Smooth muscle cell (in vitro differentiated cells): Measurements from ENCODE around the gene DALRD3. TPM values are rescaled to one million over a fixed set of nuclear protein-coding genes. Genes with fewer than 3 reads are reported as not detected.

Source experiments
- DNase-seq: peaks from one replicate; lab custom pipeline; 2025; ENCODE audit not compliant: unreplicated experiment; lab: John Stamatoyannopoulos, UW
- H2AFZ ChIP-seq: fragments of 200-600 bp; sonication (generic); 2 replicates; pipeline ENCODE4 v1.6.0; 2016; ENCODE audit warnings: antibody characterized with exemption, low read depth, mild to moderate bottlenecking
- H3F3A ChIP-seq: fragments of 200-600 bp; sonication (generic); 2 replicates; pipeline ENCODE4 v1.6.0; 2017; ENCODE audit warnings: antibody characterized with exemption, low read depth
- H3K27ac ChIP-seq: fragments of 200-600 bp; sonication (generic); 2 replicates; pipeline ENCODE4 v1.5.1; 2016; ENCODE audit warnings: low read depth, mild to moderate bottlenecking
- H3K27me3 ChIP-seq: fragments of 200-600 bp; sonication (generic); 2 replicates; pipeline ENCODE4 v1.6.1; 2016; ENCODE audit warnings: low read depth, mild to moderate bottlenecking
- H3K36me3 ChIP-seq: fragments of 200-600 bp; sonication (generic); 2 replicates; pipeline ENCODE4 v1.5.1; 2016; ENCODE audit warnings: low read depth
- H3K4me1 ChIP-seq: fragments of 200-600 bp; sonication (generic); 2 replicates; pipeline ENCODE4 v1.5.1; 2016; ENCODE audit warnings: low read depth
- H3K4me2 ChIP-seq: fragments of 200-600 bp; sonication (generic); 2 replicates; pipeline ENCODE4 v1.6.0; 2016; ENCODE audit warnings: mild to moderate bottlenecking
- H3K4me3 ChIP-seq: fragments of 200-600 bp; sonication (generic); 2 replicates; pipeline ENCODE4 v1.5.1; 2016; ENCODE audit warnings: mild to moderate bottlenecking
- H3K79me2 ChIP-seq: fragments of 200-600 bp; sonication (generic); 2 replicates; pipeline ENCODE4 v1.6.0; 2016; ENCODE audit warnings: low read depth, mild to moderate bottlenecking
- H3K9ac ChIP-seq: fragments of 200-600 bp; sonication (generic); 2 replicates; pipeline ENCODE4 v1.6.0; 2016; ENCODE audit warnings: low read depth
- H3K9me3 ChIP-seq: fragments of 200-600 bp; sonication (generic); replicated peaks from 2 replicates; pipeline ENCODE4 v1.5.1; 2016; ENCODE audit warnings: low read depth
- H4K20me1 ChIP-seq: fragments of 200-600 bp; sonication (generic); 2 replicates; pipeline ENCODE4 v1.6.0; 2016; ENCODE audit warnings: low read depth
- CTCF ChIP-seq: fragments of 200-600 bp; sonication (generic); IDR thresholded peaks from 2 replicates; pipeline ENCODE4 v1.5.1; 2017; ENCODE audit warnings: borderline replicate concordance, mild to moderate bottlenecking, antibody characterized with exemption; ENCODE audit not compliant: insufficient read depth, poor library complexity, severe bottlenecking
- WGBS: methylation state at CpG from one replicate; pipeline ENCODE4 v1.1.7; 2016; ENCODE audit warnings: low lambda C conversion rate; 5-methylcytosine and 5-hydroxymethylcytosine counted together
- polyA plus RNA-seq: library from polyadenylated mRNA; unstranded; fragments of >200 nt; fragmentation: Nextera tagmentation; extraction: Ambion mirVana; gene quantifications from 2 replicates; pipeline ENCODE4 v1.2.1, GENCODE V29; 2016
- total RNA-seq: library from RNA; depleted of rRNA; stranded (reverse); fragments of >200 nt; gene quantifications from 2 replicates; pipeline ENCODE4 v1.2.3, GENCODE V29; 2014

Gene DALRD3
- total and polyA plus RNA-seq, 2 experiments from 2014 or later, result 35.6 to 39.0 TPM

DNA sequence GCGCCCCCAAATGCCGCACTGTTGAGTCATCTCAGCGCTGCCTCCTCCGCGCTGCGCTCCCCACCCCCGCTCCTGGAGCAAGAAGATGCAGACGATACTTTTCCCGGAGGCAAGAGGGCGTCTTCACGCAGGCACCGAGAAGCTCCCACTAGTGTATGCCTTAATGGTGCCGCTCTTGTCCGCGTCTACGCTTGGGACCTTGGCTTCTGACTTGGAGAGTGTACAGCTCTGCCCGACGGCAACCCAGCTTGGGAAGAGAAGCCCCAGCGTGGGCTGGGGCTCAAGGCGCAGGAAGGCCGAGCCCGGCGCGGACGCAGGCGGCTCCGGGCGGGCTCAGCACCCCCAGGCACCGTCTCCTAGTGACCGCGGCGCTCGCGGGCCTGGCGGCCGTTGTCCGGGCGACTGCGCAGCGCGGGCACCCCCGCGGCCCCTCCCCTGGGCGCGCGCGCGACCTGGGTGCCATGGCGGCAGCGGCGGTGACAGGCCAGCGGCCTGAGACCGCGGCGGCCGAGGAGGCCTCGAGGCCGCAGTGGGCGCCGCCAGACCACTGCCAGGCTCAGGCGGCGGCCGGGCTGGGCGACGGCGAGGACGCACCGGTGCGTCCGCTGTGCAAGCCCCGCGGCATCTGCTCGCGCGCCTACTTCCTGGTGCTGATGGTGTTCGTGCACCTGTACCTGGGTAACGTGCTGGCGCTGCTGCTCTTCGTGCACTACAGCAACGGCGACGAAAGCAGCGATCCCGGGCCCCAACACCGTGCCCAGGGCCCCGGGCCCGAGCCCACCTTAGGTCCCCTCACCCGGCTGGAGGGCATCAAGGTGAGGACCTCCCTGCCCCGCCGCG lies 28.4 kb downstream of the DALRD3 start, which contains the start of gene P4HTM:
Gene P4HTM (plus strand): TSS at position 446 of the 840 bp plus-strand sequence. CDS start 16 bp downstream, at position 462.
- H2AFZ ChIP-seq, result peak within 1 kb of the TSS; percentile 92
- peak; percentile 72 for DNase-seq
- no peak for TF ChIP-seq CTCF
- no peaks in the 10 kb centered on the region for H3K27me3 ChIP-seq
- peak within 1 kb of the TSS; percentile 80 for H3K4me3 ChIP-seq
- peaks cover 3% of the 10 kb centered on the region for H3F3A ChIP-seq
- no peaks in the 10 kb centered on the region for H4K20me1 ChIP-seq
- H3K9ac ChIP-seq, result peak within 1 kb of the TSS; percentile 85
- peaks cover 16% of the 10 kb centered on the region for H3K4me1 ChIP-seq
- WGBS, result under 1% methylated on average over 80 of the region's 91 CpGs
- H3K4me2 ChIP-seq, result peak within 1 kb of the TSS; percentile 94
- H3K36me3 ChIP-seq, result no peaks in the 10 kb centered on the region
- peaks cover 20% of the 10 kb centered on the region for H3K79me2 ChIP-seq
- H3K9me3 ChIP-seq, result no peaks in the 10 kb centered on the region
- peak within 1 kb of the TSS; percentile 94 for H3K27ac ChIP-seq

DNA sequence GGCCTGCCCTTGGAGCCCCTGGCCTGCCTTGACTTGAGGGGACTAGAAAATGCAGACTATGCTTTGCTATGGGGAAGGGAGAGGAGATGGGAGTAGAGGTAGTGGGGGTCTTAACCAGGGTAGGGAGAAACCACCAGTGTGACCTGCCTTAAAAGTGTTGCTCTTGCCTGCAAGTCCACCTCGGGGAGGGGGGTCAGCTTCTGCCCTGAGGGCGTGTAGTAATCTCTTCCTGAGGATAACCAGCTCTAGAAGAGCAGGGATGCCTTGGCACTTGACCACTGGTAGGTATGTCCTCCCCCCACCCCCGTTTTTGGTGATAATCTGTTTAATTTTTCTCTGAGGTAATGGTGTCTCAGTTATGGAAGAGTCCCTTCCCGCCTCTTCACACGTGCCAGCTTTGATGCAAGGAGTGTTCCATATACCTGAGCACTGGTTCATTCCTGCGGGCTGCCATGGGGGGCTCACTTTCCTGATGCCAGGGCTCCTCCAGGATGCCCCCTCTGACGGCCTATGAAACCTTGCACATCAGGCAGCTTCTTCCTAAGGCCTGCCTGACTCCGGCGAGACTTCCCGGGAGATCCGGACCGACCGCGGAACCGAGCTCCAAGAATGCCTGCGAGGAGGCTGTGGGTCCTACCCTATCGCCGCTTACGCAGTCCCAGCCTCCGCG lies 29.1 kb downstream of the DALRD3 start:
- peak overlapping the region; percentile 80 for H3K4me3 ChIP-seq
- H3K36me3 ChIP-seq, result no peaks in the 10 kb centered on the region
- no peaks in the 10 kb centered on the region for H3K9me3 ChIP-seq
- peak overlapping the region; percentile 85 for H3K9ac ChIP-seq
- 4% methylated on average over 21 of the region's 21 CpGs for WGBS
- DNase-seq, result no peak
- no peaks in the 10 kb centered on the region for H4K20me1 ChIP-seq
- peak overlapping the region; percentile 94 for H3K27ac ChIP-seq
- peaks cover 20% of the 10 kb centered on the region for H3K79me2 ChIP-seq
- H3K4me2 ChIP-seq, result peak overlapping the region; percentile 94
- TF ChIP-seq CTCF, result no peak
- no peaks in the 10 kb centered on the region for H3K27me3 ChIP-seq
- peaks cover 16% of the 10 kb centered on the region for H3K4me1 ChIP-seq
- peaks cover 3% of the 10 kb centered on the region for H3F3A ChIP-seq
- H2AFZ ChIP-seq, result no peak overlapping the region

- H3F3A ChIP-seq, result peaks cover 3% of the 10 kb centered on the region
- H3K4me1 ChIP-seq, result peaks cover 8% of the 10 kb centered on the region
- no peaks in the 10 kb centered on the region for H3K79me2 ChIP-seq
- no peak overlapping the region for H2AFZ ChIP-seq
- DNase-seq, result no peak
- no peak overlapping the region for H3K4me2 ChIP-seq
- H3K27ac ChIP-seq, result no peak overlapping the region
- no peaks in the 10 kb centered on the region for H3K36me3 ChIP-seq
- H3K4me3 ChIP-seq, result no peak overlapping the region
- WGBS, result 96% methylated on average over 7 of the region's 7 CpGs
- TF ChIP-seq CTCF, result no peak
- no peaks in the 10 kb centered on the region for H3K27me3 ChIP-seq
- H4K20me1 ChIP-seq, result no peaks in the 10 kb centered on the region
- no peak overlapping the region for H3K9ac ChIP-seq
- H3K9me3 ChIP-seq, result no peaks in the 10 kb centered on the region
Observed at GRCh38 chr3:48985831-48986376, 32.5 kb downstream of the DALRD3 start.
